HUES64 (cell line): ENCODE data around the gene TAAR1.
"Not testable (repeated sequence)": the region's sequence is repeated elsewhere in the genome, so short reads cannot be mapped to it uniquely, and the experiment has no call there.

Experiments
- H3K27ac ChIP-seq: 2 replicates; pipeline ENCODE4 v1.7.0; 2013; ENCODE audit warnings: low read depth, low read length, inconsistent platforms
- H3K27me3 ChIP-seq: 2 replicates; pipeline ENCODE4 v1.6.1; 2013; ENCODE audit warnings: mild to moderate bottlenecking, low read length; ENCODE audit not compliant: insufficient read depth
- H3K36me3 ChIP-seq: 2 replicates; pipeline ENCODE4 v1.6.1; 2013; ENCODE audit warnings: mild to moderate bottlenecking, low read length; ENCODE audit not compliant: insufficient read depth
- H3K4me1 ChIP-seq: 2 replicates; pipeline ENCODE4 v1.6.1; 2013; ENCODE audit warnings: mild to moderate bottlenecking, low read length, moderate library complexity; ENCODE audit not compliant: insufficient read depth
- H3K4me3 ChIP-seq: 2 replicates; pipeline ENCODE4 v1.5.1; 2013; ENCODE audit warnings: mild to moderate bottlenecking, low read length, moderate library complexity
- H3K9ac ChIP-seq: 2 replicates; pipeline ENCODE4 v1.6.1; 2013; ENCODE audit warnings: mild to moderate bottlenecking, low read depth, low read length
- H3K9me3 ChIP-seq: 2 replicates; pipeline ENCODE4 v1.6.1; 2013; ENCODE audit warnings: low read depth, low read length; ENCODE audit not compliant: insufficient read depth
- WGBS: fragments of 150-250, 120-280 bp; methylation state at CpG from one replicate; pipeline ENCODE4 v1.1.7; 2013; ENCODE audit warnings: missing lambda C conversion rate; 5-methylcytosine and 5-hydroxymethylcytosine counted together

The TAAR1 gene

GRCh38 chr6:132685009-132685408 lies 26.0 kb upstream of the TAAR1 start:
- no peak overlapping the region for H3K4me3 ChIP-seq
- no peak overlapping the region for H3K9ac ChIP-seq
- no peak overlapping the region for H3K27ac ChIP-seq
- H3K9me3 ChIP-seq = no peaks in the 10 kb centered on the region
- H3K27me3 ChIP-seq = no peaks in the 10 kb centered on the region
- 94% methylated on average over 2 of the region's 3 CpGs for WGBS
- no peaks in the 10 kb centered on the region for H3K36me3 ChIP-seq
- H3K4me1 ChIP-seq = peaks cover 4% of the 10 kb centered on the region; the same call in 1 of the 2 replicates

DNA sequence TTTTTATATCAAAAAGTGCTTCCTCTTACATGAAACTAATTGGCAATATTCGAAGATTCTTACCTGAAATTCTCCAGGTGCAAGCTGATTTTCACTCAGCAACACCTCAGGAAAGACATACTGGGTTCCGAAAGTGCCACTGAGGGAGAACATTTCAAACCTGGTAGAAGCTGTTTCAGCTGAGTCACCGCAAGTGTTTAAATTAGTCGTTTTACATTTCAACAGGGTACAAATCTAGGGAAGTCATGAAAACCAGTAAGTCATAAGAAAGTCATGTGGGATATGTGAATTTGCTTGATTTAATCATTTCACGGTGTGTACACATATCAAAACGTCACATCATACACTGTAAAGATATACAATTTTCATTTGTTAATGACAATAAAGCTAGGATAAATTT lies 25.3 kb upstream of the TAAR1 start:
- Histone ChIP-seq H3K27me3 (no peaks in the 10 kb centered on the region), H3K9me3 (no peaks in the 10 kb centered on the region), H3K4me1 (peaks cover 4% of the 10 kb centered on the region; the same call in 1 of the 2 replicates), H3K4me3 (no peak overlapping the region), H3K27ac (no peak overlapping the region), H3K9ac (no peak overlapping the region), H3K36me3 (no peaks in the 10 kb centered on the region)
- 69% methylated on average over 4 of the region's 6 CpGs for WGBS

DNA sequence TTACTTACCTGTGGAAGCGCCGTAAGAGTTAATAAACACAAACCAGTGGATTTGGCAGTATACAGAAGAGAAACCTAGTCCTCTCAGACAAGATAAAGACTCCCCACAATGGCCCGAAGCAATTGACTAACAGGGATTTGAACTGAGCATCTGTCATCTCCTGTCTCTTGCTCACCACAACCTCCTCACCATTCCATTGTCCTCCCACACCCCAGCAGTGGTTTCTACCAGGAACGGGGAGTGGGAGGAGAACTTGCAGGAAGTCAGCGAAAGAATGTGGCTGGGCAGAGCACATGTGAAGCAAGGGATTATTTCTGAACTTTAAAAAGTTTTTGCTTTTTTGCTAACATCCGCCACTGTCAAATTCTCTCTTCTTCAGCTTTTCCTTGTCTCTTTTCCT lies 24.6 kb upstream of the TAAR1 start:
- peaks cover 4% of the 10 kb centered on the region; the same call in 1 of the 2 replicates for H3K4me1 ChIP-seq
- no peak overlapping the region for H3K27ac ChIP-seq
- H3K9me3 ChIP-seq = no peaks in the 10 kb centered on the region
- H3K4me3 ChIP-seq = no peak overlapping the region
- H3K27me3 ChIP-seq = no peaks in the 10 kb centered on the region
- no peaks in the 10 kb centered on the region for H3K36me3 ChIP-seq
- no peak overlapping the region for H3K9ac ChIP-seq
- WGBS = 91% methylated on average over 6 of the region's 6 CpGs

- not testable (repeated sequence) for H3K27ac ChIP-seq, H3K4me3 ChIP-seq
Observed at GRCh38 chr6:132679094-132679493, 20.1 kb upstream of the TAAR1 start.

DNA sequence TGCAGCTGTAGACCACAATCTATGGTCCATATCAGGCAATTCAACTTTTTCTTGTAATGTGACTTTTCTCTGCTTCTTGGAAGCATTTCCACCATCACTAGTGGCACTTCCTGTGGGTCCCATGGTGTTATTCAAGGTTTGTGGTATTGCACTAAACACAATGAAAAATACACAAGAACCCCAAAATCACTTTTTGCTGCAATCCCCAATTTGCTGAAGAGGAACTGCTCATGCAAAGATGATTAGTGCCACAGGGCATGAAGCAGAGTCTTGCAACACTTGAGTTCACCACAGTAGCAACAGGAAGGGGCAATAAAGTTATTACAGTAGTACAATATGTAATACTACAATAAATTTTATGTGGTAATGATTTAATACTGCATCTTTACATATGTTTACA lies 16.8 kb upstream of the TAAR1 start:
- Histone ChIP-seq H3K36me3 (no peaks in the 10 kb centered on the region), H3K27me3 (no peaks in the 10 kb centered on the region), H3K9me3 (no peaks in the 10 kb centered on the region), H3K4me3 (no peak overlapping the region), H3K27ac (no peak overlapping the region), H3K9ac (no peak overlapping the region), H3K4me1 (no peaks in the 10 kb centered on the region)

More at GRCh38 chr6:132679094-132679493, 20.1 kb upstream of the TAAR1 start:
- H3K27me3 ChIP-seq, H3K36me3 ChIP-seq, H3K9me3 ChIP-seq, H3K9ac ChIP-seq, H3K4me1 ChIP-seq: not testable (repeated sequence)

GRCh38 chr6:132675002-132675401 lies 16.0 kb upstream of the TAAR1 start:
- Histone ChIP-seq H3K27ac (no peak overlapping the region), H3K9me3 (no peaks in the 10 kb centered on the region), H3K4me3 (no peak overlapping the region), H3K9ac (no peak overlapping the region), H3K36me3 (no peaks in the 10 kb centered on the region), H3K27me3 (no peaks in the 10 kb centered on the region), H3K4me1 (no peaks in the 10 kb centered on the region)
- 87% methylated on average over 3 of the region's 3 CpGs for WGBS

- WGBS = 94% methylated on average over 9 of the region's 10 CpGs
Observed at GRCh38 chr6:132673376-132674094, 14.6 kb upstream of the TAAR1 start.

DNA sequence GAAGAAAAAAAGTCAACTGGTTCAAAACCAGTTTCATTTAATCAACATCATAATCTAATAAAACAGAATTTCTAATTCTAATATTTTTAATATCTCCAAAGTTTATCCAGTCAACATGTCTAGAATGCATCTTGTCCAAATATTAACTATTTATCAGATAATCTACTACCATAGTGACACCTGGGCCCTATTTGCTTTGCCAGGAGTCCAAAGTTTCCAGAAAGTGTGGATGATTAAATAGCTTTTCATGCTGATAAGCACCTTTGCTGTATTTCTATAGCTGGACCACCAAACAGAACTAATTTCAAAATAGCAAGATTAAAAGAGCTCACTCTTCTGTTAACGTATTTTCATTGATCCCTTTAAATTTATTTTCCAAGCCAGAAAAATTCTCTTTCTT lies 12.3 kb upstream of the TAAR1 start:
- Histone ChIP-seq H3K36me3 (no peaks in the 10 kb centered on the region), H3K9me3 (no peaks in the 10 kb centered on the region), H3K4me1 (peaks cover 2% of the 10 kb centered on the region; the same call in 1 of the 2 replicates), H3K9ac (no peak overlapping the region), H3K27me3 (no peaks in the 10 kb centered on the region), H3K4me3 (no peak overlapping the region), H3K27ac (no peak overlapping the region)
- 93% methylated on average over 1 of the region's 1 CpG for WGBS

More at GRCh38 chr6:132673376-132674094, 14.6 kb upstream of the TAAR1 start:
- no peak overlapping the region for H3K27ac ChIP-seq
- no peaks in the 10 kb centered on the region for H3K36me3 ChIP-seq
- H3K27me3 ChIP-seq = no peaks in the 10 kb centered on the region
- no peak overlapping the region for H3K9ac ChIP-seq
- H3K4me3 ChIP-seq = no peak overlapping the region
- H3K4me1 ChIP-seq = no peaks in the 10 kb centered on the region
- H3K9me3 ChIP-seq = no peaks in the 10 kb centered on the region

DNA sequence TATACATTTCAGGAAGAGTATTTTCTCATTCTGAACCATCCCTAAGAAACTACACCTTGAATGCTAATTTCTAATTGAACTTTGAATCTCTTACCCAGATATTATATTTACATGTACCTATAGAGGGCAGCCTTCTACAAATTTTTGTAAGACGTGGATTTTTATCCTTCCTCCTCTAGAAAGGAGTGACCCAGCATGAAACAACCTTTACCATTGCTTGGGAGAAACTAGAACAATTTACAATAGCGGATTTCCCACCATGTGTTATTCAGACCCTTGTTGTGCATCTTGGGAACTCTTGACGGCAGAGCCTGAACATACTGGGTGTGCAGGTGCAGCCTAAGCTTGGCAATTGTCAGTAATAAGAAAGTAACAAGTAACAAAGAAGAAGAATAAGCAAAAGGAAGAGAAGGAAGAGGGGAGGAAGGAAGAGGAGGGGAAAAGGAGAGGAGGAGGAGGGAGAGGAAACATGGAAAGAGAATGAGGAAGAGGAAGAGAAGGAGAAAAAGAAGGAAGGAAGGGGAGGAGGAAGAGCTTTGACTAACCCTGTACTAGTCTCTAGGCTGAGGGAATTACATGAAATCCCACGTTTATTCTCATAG lies 10.8 kb upstream of the TAAR1 start:
- H3K9me3 ChIP-seq = 0 out of 2 replicates have a peak, but pooled peaks cover 4% of the 10 kb centered on the region
- no peak overlapping the region for H3K4me3 ChIP-seq
- no peak overlapping the region for H3K9ac ChIP-seq
- peaks cover 8% of the 10 kb centered on the region; the same call in 1 of the 2 replicates for H3K4me1 ChIP-seq
- no peak overlapping the region for H3K27ac ChIP-seq
- 45% methylated on average over 3 of the region's 4 CpGs for WGBS
- H3K36me3 ChIP-seq = no peaks in the 10 kb centered on the region
- no peaks in the 10 kb centered on the region for H3K27me3 ChIP-seq

DNA sequence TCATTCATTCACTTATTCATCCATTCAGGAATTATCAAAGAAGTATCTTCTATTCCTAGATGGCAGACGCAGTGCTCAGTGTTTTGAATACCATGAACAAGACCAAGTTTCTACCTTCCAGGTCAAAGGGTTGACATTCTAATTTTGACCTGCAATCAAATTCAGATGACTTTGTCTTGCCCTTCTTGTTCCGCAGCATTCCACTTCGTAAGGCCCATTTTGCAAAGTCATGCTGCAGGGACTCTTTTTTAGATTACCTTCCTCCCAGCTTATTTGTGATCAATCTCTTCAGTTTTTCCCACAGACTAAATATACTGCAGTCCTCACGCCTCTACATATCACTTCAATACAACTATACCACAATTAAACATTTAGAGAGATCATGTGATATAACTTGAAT lies 7.1 kb upstream of the TAAR1 start:
- Histone ChIP-seq H3K4me1 (peaks cover 8% of the 10 kb centered on the region; the same call in 1 of the 2 replicates), H3K27ac (peak overlapping the region; percentile 10; the same call in 1 of the 2 replicates), H3K27me3 (no peaks in the 10 kb centered on the region), H3K4me3 (no peak overlapping the region), H3K9me3 (0 out of 2 replicates have a peak, but pooled peaks cover 4% of the 10 kb centered on the region), H3K9ac (no peak overlapping the region), H3K36me3 (no peaks in the 10 kb centered on the region)
- 82% methylated on average over 4 of the region's 4 CpGs for WGBS

- H3K27me3 ChIP-seq = no peaks in the 10 kb centered on the region
- H3K36me3 ChIP-seq = no peaks in the 10 kb centered on the region
- H3K9me3 ChIP-seq = 0 out of 2 replicates have a peak, but pooled peaks cover 4% of the 10 kb centered on the region
- H3K27ac ChIP-seq = no peak overlapping the region
- peaks cover 8% of the 10 kb centered on the region; the same call in 1 of the 2 replicates for H3K4me1 ChIP-seq
- no peak overlapping the region for H3K4me3 ChIP-seq
- H3K9ac ChIP-seq = no peak overlapping the region
- 97% methylated on average over 1 of the region's 1 CpG for WGBS
Observed at GRCh38 chr6:132664309-132665034, 5.5 kb upstream of the TAAR1 start.
